T-cell (primary cell): ENCODE data around the gene PRKCZ. TPM values are rescaled to one million over a fixed set of nuclear protein-coding genes. Genes with fewer than 3 reads are reported as not detected.
A peak's percentile ranks its signal among the peaks of the same experiment; 100 is the strongest.

Experiments used
- ATAC-seq, 4 experiments: fragments of 200-7000 bp in 3 of 4; fragments of 150-1000 bp in 1 of 4; cut with Tn5 transposase; replicated peaks in 1 of 4; 1 replicate in 3 of 4; 2 replicates in 1 of 4; pipeline ENCODE4 v1.10.0; 2021; ENCODE audit warnings: moderate library complexity in 3 of 4, mild to moderate bottlenecking in 2 of 4, moderate number of reproducible peaks in 1 of 4
- CTCF ChIA-PET, 2 donors: fragments of 300-600 bp; sonication (Branson Sonifier 250); formaldehyde crosslinking; loops; one replicate each; lab custom pipeline; 2022; ENCODE audit warnings: antibody characterized with exemption in 2 of 2; lab: Charles Lee
- POLR2A ChIA-PET, 2 donors: fragments of 300-600 bp; sonication (Branson Sonifier 250); formaldehyde crosslinking; loops; one replicate each; lab custom pipeline; 2022; ENCODE audit warnings: antibody characterized with exemption in 2 of 2; lab: Charles Lee
- DNase-seq, 35 experiments: peaks; one replicate each; pipeline versions ENCODE4 v3.0.0 to v3.0.0-alpha.2; 2013 to 2023
- H3K27ac ChIP-seq: one replicate; pipeline ENCODE4 v1.5.1; 2013; ENCODE audit warnings: low read length
- H3K27me3 ChIP-seq, 2 experiments: replicated peaks in 1 of 2; 1 replicate in 1 of 2; 2 replicates in 1 of 2; pipeline versions ENCODE4 v1.6.1 to v1.7.0; 2013; ENCODE audit warnings: low read length in 1 of 2, mixed read lengths in 1 of 2; ENCODE audit not compliant: control insufficient read depth in 2 of 2, insufficient read depth in 2 of 2; ENCODE audit errors: extremely low read depth in 1 of 2
- H3K36me3 ChIP-seq, 2 donors: 1 replicate in 1 of 2; 2 replicates in 1 of 2; pipeline versions ENCODE4 v1.6.1 to v1.7.0; 2013; ENCODE audit warnings: low read length in 1 of 2; ENCODE audit not compliant: control insufficient read depth in 2 of 2, insufficient read depth in 1 of 2; ENCODE audit errors: extremely low read depth in 1 of 2
- H3K4me1 ChIP-seq, 2 experiments: 1 replicate in 1 of 2; 2 replicates in 1 of 2; pipeline versions ENCODE4 v1.6.1 to v1.7.0; 2013; ENCODE audit warnings: low read length in 2 of 2, mixed read lengths in 1 of 2; ENCODE audit not compliant: insufficient read depth in 2 of 2, control insufficient read depth in 1 of 2; ENCODE audit errors: extremely low read depth in 1 of 2
- H3K4me3 ChIP-seq, 2 donors: 1 replicate in 1 of 2; 2 replicates in 1 of 2; pipeline versions ENCODE4 v1.5.1 to v1.7.0; 2013; ENCODE audit warnings: mild to moderate bottlenecking in 2 of 2, low read length in 1 of 2, moderate library complexity in 1 of 2; ENCODE audit not compliant: control insufficient read depth in 1 of 2; ENCODE audit errors: extremely low read depth in 1 of 2
- H3K9me3 ChIP-seq: 2 replicates; pipeline ENCODE4 v1.7.0; 2013
- H3K27ac Mint-ChIP-seq, 2 donors: one replicate each; pipeline ENCODE4 v1.8.0; 2020 to 2021; ENCODE audit warnings: mild to moderate bottlenecking in 2 of 2, mixed read lengths in 2 of 2
- H3K27me3 Mint-ChIP-seq, 2 donors: one replicate each; pipeline ENCODE4 v1.8.0; 2021 to 2022; ENCODE audit warnings: mixed read lengths in 2 of 2
- H3K36me3 Mint-ChIP-seq: one replicate; pipeline ENCODE4 v1.8.0; 2021; ENCODE audit warnings: mixed read lengths
- H3K4me1 Mint-ChIP-seq, 3 donors: one replicate each; pipeline ENCODE4 v1.8.0; 2020 to 2022; ENCODE audit warnings: mixed read lengths in 3 of 3, mild to moderate bottlenecking in 1 of 3
- H3K4me3 Mint-ChIP-seq, 3 donors: one replicate each; pipeline ENCODE4 v1.8.0; 2020 to 2022; ENCODE audit warnings: mild to moderate bottlenecking in 3 of 3, mixed read lengths in 3 of 3, moderate library complexity in 3 of 3
- H3K9me3 Mint-ChIP-seq, 3 donors: one replicate each; pipeline ENCODE4 v1.8.0; 2020 to 2022; ENCODE audit warnings: mixed read lengths in 3 of 3
- WGBS: methylation state at CpG from one replicate; pipeline ENCODE4 v1.1.5; 2013; ENCODE audit warnings: missing lambda C conversion rate; ENCODE audit not compliant: insufficient coverage; 5-methylcytosine and 5-hydroxymethylcytosine counted together
- total RNA-seq, 35 experiments: library from RNA in 6 of 35; stranded (reverse) in 6 of 35; fragments of 120-200 nt in 1 of 35; gene quantifications; one replicate each; pipeline versions ENCODE4 v1.2.1 to v1.2.4 and lab custom pipeline; 2013 to 2026

The PRKCZ gene
- total RNA-seq, 5 donors from 2014 or later (not counting 1 experiment from before 2014, with no cell fraction given) = 27.5 to 36.9 (median 31.0) TPM

DNA sequence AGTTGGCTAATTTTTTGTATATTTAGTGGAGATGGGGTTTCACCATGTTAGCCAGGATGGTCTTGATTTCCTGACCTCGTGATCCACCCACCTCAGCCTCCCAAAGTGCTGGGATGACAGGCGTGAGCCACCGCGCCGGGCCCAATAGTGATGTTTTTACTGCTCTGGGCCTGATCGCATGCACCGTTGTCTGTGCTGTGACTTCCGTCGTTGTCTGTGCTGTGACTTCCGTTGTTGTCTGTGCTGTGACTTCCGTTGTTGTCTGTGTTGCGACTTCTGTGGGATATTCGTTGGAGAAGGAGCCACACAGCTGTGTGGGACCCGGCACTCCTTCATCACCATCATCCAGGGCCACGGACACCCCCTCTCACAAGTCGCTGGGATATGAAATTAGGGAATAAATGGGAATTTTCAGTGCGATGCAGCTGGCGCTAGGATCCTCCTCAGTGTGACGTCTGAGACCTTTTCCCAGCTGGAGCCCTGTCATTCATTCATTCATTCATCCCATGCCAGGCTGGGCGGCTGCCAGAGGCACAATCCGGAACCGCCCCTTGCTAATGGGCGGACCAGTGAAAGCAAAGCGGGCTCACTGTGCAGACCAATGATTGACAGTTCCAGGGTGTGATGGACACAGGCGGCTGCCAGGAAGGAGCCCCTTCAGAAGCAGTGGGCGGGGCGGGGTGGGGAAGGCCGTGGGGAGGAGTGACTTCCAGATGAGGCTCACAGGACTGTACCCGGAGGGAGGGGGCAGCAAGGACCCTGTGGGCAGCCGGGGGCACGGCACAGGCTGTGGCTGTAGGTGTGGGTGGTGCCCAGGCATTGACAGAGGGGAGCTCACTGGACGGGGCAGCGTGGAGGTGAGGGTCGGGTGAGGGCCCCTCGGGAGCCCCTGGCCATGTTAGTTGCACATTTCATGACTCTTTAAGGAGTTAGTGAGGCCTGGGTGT lies 48.9 kb downstream of the PRKCZ start:
- Histone ChIP-seq H3K36me3 (no peaks in the 10 kb centered on the region), H3K9me3 (no peaks in the 10 kb centered on the region), H3K27ac (no peak overlapping the region), H3K4me3 (no peak overlapping the region), H3K27me3 (no peaks in the 10 kb centered on the region), H3K4me1 (no peaks in the 10 kb centered on the region)
- Mint-ChIP-seq H3K4me1 (peaks cover 0 to 3% (median 2%) of the 10 kb centered on the region in 3 donors), H3K27me3 (no peaks in the 10 kb centered on the region), H3K4me3 (no peak overlapping the region), H3K9me3 (peaks cover 4 to 6% (median 4%) of the 10 kb centered on the region in 3 donors), H3K27ac (peak overlapping the region in 1 of 2 donors; percentile 22), H3K36me3 (peaks cover 28% of the 10 kb centered on the region)
- ATAC-seq (no peak), DNase-seq (no peak)
- 94% methylated on average over 25 of the region's 35 CpGs for WGBS
- ChIA-PET CTCF (no interaction called here), POLR2A (no interaction called here)

GRCh38 chr1:2099886-2100779 lies 49.9 kb downstream of the PRKCZ start:
- no peak for DNase-seq
- no peaks in the 10 kb centered on the region for H3K27me3 Mint-ChIP-seq
- no peak overlapping the region for H3K27ac ChIP-seq
- WGBS = 93% methylated on average over 16 of the region's 22 CpGs
- H3K4me1 ChIP-seq = no peaks in the 10 kb centered on the region
- peaks cover 4 to 6% (median 4%) of the 10 kb centered on the region in 3 donors for H3K9me3 Mint-ChIP-seq
- H3K27me3 ChIP-seq = no peaks in the 10 kb centered on the region
- no peak for ATAC-seq
- no peaks in the 10 kb centered on the region for H3K9me3 ChIP-seq
- H3K36me3 Mint-ChIP-seq = peaks cover 28% of the 10 kb centered on the region
- no peak overlapping the region for H3K27ac Mint-ChIP-seq
- CTCF ChIA-PET = no interaction called here
- H3K36me3 ChIP-seq = no peaks in the 10 kb centered on the region
- POLR2A ChIA-PET = no interaction called here
- H3K4me3 Mint-ChIP-seq = no peak overlapping the region
- H3K4me3 ChIP-seq = no peak overlapping the region
- peaks cover 0 to 3% (median 2%) of the 10 kb centered on the region in 3 donors for H3K4me1 Mint-ChIP-seq

DNA sequence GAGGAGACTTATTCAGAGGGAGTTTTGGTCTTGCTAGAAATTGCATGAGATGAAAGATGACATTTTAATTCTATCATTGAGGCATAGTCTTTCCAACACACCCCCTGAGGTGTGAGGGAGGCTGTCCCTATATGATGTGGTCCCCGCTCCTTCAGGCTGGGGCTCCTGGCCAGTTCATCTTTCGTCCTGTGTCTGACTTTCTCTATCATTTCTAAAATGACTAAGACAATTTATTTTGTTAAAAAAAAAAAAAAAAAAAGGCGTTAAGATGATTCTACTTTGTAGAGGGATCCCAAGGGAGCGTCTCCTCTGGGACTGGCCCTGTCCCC lies 50.5 kb downstream of the PRKCZ start:
- peaks cover 28% of the 10 kb centered on the region for H3K36me3 Mint-ChIP-seq
- H3K27ac Mint-ChIP-seq = no peak overlapping the region
- H3K4me1 Mint-ChIP-seq = peaks cover 0 to 3% (median 2%) of the 10 kb centered on the region in 3 donors
- ChIA-PET POLR2A (no interaction called here), CTCF (no interaction called here)
- Histone ChIP-seq H3K27me3 (no peaks in the 10 kb centered on the region), H3K27ac (no peak overlapping the region), H3K9me3 (no peaks in the 10 kb centered on the region), H3K4me3 (no peak overlapping the region), H3K36me3 (no peaks in the 10 kb centered on the region), H3K4me1 (no peaks in the 10 kb centered on the region)
- no peaks in the 10 kb centered on the region for H3K27me3 Mint-ChIP-seq
- no peak for DNase-seq
- ATAC-seq = no peak
- no CpG with 5 or more reads among the region's 4 CpGs for WGBS
- H3K9me3 Mint-ChIP-seq = peaks cover 4 to 6% (median 4%) of the 10 kb centered on the region in 3 donors
- no peak overlapping the region for H3K4me3 Mint-ChIP-seq

- H3K9me3 ChIP-seq = no peaks in the 10 kb centered on the region
- WGBS = 93% methylated on average over 13 of the region's 16 CpGs
- Mint-ChIP-seq H3K36me3 (peaks cover 23% of the 10 kb centered on the region), H3K27me3 (no peaks in the 10 kb centered on the region), H3K4me1 (peaks cover 0 to 3% (median 2%) of the 10 kb centered on the region in 3 donors), H3K27ac (no peak overlapping the region), H3K9me3 (peaks cover 4 to 6% (median 4%) of the 10 kb centered on the region in 3 donors), H3K4me3 (no peak overlapping the region)
- POLR2A ChIA-PET = no interaction called here
- DNase-seq = no peak
- no peak for ATAC-seq
- H3K27ac ChIP-seq = no peak overlapping the region
- no peaks in the 10 kb centered on the region for H3K4me1 ChIP-seq
- CTCF ChIA-PET = no interaction called here
- H3K4me3 ChIP-seq = no peak overlapping the region
- no peaks in the 10 kb centered on the region for H3K36me3 ChIP-seq
- H3K27me3 ChIP-seq = no peaks in the 10 kb centered on the region
These were observed 51.3 kb downstream of the PRKCZ start for GRCh38 chr1:2101531-2101930.

DNA sequence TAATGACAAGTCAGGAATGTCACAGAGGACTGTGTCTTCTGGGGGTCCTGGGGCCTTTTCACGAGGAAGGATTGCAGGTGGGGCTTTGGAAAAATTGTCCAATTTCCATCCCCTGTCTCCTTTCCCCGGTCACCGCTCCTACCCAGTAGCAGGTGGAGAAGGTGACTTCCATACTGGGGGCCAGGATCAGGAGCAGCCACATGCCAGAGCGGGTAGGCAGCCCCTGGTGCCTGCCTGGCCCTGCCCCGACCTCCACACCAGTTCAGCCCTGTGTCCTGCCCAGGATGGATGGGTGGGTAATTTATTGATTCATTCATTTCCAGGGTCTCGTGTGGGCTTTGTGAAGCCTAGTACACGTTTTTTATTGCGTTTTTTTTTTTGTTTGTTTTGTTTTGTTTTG lies 51.7 kb downstream of the PRKCZ start:
- WGBS = no CpG with 5 or more reads among the region's 8 CpGs
- DNase-seq (no peak), ATAC-seq (no peak)
- no peaks in the 10 kb centered on the region for H3K36me3 ChIP-seq
- H3K4me3 ChIP-seq = no peak overlapping the region
- no peak overlapping the region for H3K27ac ChIP-seq
- no peaks in the 10 kb centered on the region for H3K27me3 ChIP-seq
- ChIA-PET POLR2A (no interaction called here), CTCF (no interaction called here)
- Mint-ChIP-seq H3K27me3 (no peaks in the 10 kb centered on the region), H3K27ac (no peak overlapping the region), H3K4me1 (peaks cover 0 to 3% (median 2%) of the 10 kb centered on the region in 3 donors), H3K36me3 (peaks cover 22% of the 10 kb centered on the region), H3K9me3 (peaks cover 4 to 6% (median 4%) of the 10 kb centered on the region in 3 donors), H3K4me3 (no peak overlapping the region)
- no peaks in the 10 kb centered on the region for H3K4me1 ChIP-seq
- no peaks in the 10 kb centered on the region for H3K9me3 ChIP-seq

DNA sequence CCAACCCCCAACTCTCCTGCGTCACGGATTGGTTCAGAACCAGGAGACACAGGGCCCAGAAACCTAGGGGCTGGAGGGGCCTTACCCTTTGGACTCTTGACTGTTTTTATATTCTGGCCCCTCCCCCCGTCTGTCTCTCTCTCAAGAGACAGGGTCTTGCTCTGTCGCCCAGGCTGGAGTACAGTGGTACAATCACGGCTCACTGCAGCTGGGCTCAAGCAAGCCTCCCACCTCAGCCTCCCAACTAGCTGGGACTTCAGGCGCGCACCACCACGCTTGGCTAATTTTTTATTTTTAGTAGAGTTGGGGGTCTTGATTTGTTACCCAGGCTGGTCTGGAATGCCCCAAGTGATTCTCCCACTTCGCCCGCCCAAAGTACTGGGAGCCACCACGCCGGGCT lies 52.5 kb downstream of the PRKCZ start:
- no peak overlapping the region for H3K27ac Mint-ChIP-seq
- ChIA-PET CTCF (no interaction called here), POLR2A (no interaction called here)
- DNase-seq (no peak), ATAC-seq (no peak)
- no peaks in the 10 kb centered on the region for H3K27me3 ChIP-seq
- H3K9me3 ChIP-seq = no peaks in the 10 kb centered on the region
- H3K4me1 Mint-ChIP-seq = peaks cover 0 to 2% (median 2%) of the 10 kb centered on the region in 3 donors
- no peaks in the 10 kb centered on the region for H3K36me3 ChIP-seq
- H3K4me1 ChIP-seq = no peaks in the 10 kb centered on the region
- no peak overlapping the region for H3K4me3 Mint-ChIP-seq
- H3K4me3 ChIP-seq = no peak overlapping the region
- 93% methylated on average over 7 of the region's 12 CpGs for WGBS
- H3K27ac ChIP-seq = no peak overlapping the region
- H3K36me3 Mint-ChIP-seq = peaks cover 21% of the 10 kb centered on the region
- H3K9me3 Mint-ChIP-seq = peaks cover 3 to 4% (median 3%) of the 10 kb centered on the region in 3 donors
- no peaks in the 10 kb centered on the region for H3K27me3 Mint-ChIP-seq
